ENCODE measurements around the gene FAM120A.

FAM120A gene

GRCh38 chr9:93522736-93523135 lies 71.3 kb downstream of the FAM120A start:
- H3K27me3 ChIP-seq (ENCODE audit: insufficient read depth, low read length, poor library complexity, severe bottlenecking), result no peaks in the 10 kb centered on the region
- no peak overlapping the region for H2AFZ ChIP-seq (ENCODE audit: low read length)
- no peaks in the 10 kb centered on the region for H3K9me2 ChIP-seq (replicated peaks; ENCODE audit: low read depth, low read length)
- H3K36me3 ChIP-seq (ENCODE audit: insufficient read depth, low read length), result peaks cover 66% of the 10 kb centered on the region; the same call in 1 of the 2 replicates
- no peak for TF ChIP-seq EZH2phosphoT487 (IDR thresholded peaks at IDR 0.05; ENCODE audit: borderline replicate concordance)
- H3K9me3 ChIP-seq (ENCODE audit: insufficient read depth, low read depth, low read length), result no peaks in the 10 kb centered on the region
- H3K4me1 ChIP-seq (ENCODE audit: insufficient read depth, low read length, poor library complexity, severe bottlenecking), result no peaks in the 10 kb centered on the region
- no peak overlapping the region for H3K9ac ChIP-seq (ENCODE audit: low read depth, low read length, poor library complexity, severe bottlenecking)
- H3F3A ChIP-seq (ENCODE audit: low read depth), result no peaks in the 10 kb centered on the region
- no peak overlapping the region for H3K4me2 ChIP-seq (ENCODE audit: low read depth, low read length, poor library complexity, severe bottlenecking)
- H3K79me2 ChIP-seq (ENCODE audit: insufficient read depth, low read length), result peaks cover 19% of the 10 kb centered on the region; the same call in 1 of the 2 replicates
- no peak overlapping the region for H3K4me3 ChIP-seq (ENCODE audit: low read length, poor library complexity, severe bottlenecking)
- H4K20me1 ChIP-seq (ENCODE audit: insufficient read depth, low read length, poor library complexity, severe bottlenecking), result peaks cover 8% of the 10 kb centered on the region

DNA sequence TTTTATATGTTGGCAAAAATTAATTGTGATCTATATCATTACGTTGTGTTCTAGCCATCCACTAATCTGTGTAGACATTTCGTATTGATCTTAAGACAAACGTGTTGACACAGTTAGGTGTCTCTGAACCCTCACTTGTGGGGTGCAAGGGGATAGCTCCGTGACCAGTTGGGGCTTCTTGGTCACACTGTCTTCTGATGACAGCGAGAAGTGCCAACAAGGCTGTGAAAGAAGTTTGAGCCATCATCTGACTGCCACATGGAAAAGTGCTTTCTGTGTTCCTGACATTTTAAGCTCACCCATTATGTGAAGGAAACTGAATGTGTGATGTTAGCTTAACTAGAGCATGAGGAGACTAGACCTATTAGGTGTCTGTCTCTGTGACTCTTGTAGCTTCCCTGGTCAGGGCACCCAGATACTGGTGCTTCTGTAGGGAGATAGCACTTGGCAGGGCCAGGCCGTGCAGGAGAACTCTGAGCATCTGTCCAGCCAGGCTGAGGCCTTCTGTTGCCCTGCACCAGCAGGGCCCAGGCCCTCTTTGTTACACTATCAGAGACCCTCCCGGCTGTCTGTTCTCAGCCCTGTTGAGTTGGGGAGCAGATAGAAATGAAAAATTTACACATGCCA lies 72.1 kb downstream of the FAM120A start:
- Histone ChIP-seq H3K36me3 (ENCODE audit: insufficient read depth, low read length) (peaks cover 66% of the 10 kb centered on the region), H4K20me1 (ENCODE audit: insufficient read depth, low read length, poor library complexity, severe bottlenecking) (peaks cover 8% of the 10 kb centered on the region), H2AFZ (ENCODE audit: low read length) (no peak overlapping the region), H3K9ac (ENCODE audit: low read depth, low read length, poor library complexity, severe bottlenecking) (no peak overlapping the region), H3K4me2 (ENCODE audit: low read depth, low read length, poor library complexity, severe bottlenecking) (no peak overlapping the region), H3K79me2 (ENCODE audit: insufficient read depth, low read length) (peaks cover 19% of the 10 kb centered on the region; the same call in 1 of the 2 replicates), H3K4me3 (ENCODE audit: low read length, poor library complexity, severe bottlenecking) (no peak overlapping the region), H3F3A (ENCODE audit: low read depth) (no peaks in the 10 kb centered on the region), H3K4me1 (ENCODE audit: insufficient read depth, low read length, poor library complexity, severe bottlenecking) (no peaks in the 10 kb centered on the region), H3K27me3 (ENCODE audit: insufficient read depth, low read length, poor library complexity, severe bottlenecking) (no peaks in the 10 kb centered on the region), H3K9me2 (replicated peaks; ENCODE audit: low read depth, low read length) (no peaks in the 10 kb centered on the region), H3K9me3 (ENCODE audit: insufficient read depth, low read depth, low read length) (no peaks in the 10 kb centered on the region)
- no peak for TF ChIP-seq EZH2phosphoT487 (IDR thresholded peaks at IDR 0.05; ENCODE audit: borderline replicate concordance)
- TF ChIP-seq, protein P1, sequence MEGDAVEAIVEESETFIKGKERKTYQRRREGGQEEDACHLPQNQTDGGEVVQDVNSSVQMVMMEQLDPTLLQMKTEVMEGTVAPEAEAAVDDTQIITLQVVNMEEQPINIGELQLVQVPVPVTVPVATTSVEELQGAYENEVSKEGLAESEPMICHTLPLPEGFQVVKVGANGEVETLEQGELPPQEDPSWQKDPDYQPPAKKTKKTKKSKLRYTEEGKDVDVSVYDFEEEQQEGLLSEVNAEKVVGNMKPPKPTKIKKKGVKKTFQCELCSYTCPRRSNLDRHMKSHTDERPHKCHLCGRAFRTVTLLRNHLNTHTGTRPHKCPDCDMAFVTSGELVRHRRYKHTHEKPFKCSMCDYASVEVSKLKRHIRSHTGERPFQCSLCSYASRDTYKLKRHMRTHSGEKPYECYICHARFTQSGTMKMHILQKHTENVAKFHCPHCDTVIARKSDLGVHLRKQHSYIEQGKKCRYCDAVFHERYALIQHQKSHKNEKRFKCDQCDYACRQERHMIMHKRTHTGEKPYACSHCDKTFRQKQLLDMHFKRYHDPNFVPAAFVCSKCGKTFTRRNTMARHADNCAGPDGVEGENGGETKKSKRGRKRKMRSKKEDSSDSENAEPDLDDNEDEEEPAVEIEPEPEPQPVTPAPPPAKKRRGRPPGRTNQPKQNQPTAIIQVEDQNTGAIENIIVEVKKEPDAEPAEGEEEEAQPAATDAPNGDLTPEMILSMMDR (conservative IDR thresholded peaks at IDR 0.05; ENCODE audit: low read length), result no peak

DNA sequence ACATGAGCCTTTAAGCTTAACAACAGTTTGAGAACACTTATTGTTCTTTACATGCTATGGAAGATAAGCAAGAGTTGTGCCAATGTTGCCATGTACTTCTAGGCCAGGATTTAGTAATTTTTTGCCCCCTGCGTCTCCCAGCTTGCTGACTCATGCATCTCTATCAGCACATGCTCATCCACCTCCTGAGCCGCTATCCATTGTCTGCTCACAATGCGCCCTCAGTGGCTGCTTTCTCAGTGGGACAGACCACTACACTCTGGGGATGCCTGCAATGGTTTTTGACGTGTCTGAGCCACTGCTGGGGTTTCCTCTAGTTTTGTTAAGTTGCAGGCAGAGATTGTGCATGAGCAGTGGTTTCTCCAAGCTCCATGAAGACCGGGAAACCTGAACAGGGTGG lies 74.0 kb downstream of the FAM120A start:
- Histone ChIP-seq H2AFZ (ENCODE audit: low read length) (no peak overlapping the region), H3K4me3 (ENCODE audit: low read length, poor library complexity, severe bottlenecking) (no peak overlapping the region), H3K79me2 (ENCODE audit: insufficient read depth, low read length) (peaks cover 17% of the 10 kb centered on the region; the same call in 1 of the 2 replicates), H3F3A (ENCODE audit: low read depth) (no peaks in the 10 kb centered on the region), H3K27me3 (ENCODE audit: insufficient read depth, low read length, poor library complexity, severe bottlenecking) (no peaks in the 10 kb centered on the region), H3K4me2 (ENCODE audit: low read depth, low read length, poor library complexity, severe bottlenecking) (no peak overlapping the region), H3K9ac (ENCODE audit: low read depth, low read length, poor library complexity, severe bottlenecking) (no peak overlapping the region), H3K9me3 (ENCODE audit: insufficient read depth, low read depth, low read length) (no peaks in the 10 kb centered on the region), H3K9me2 (replicated peaks; ENCODE audit: low read depth, low read length) (no peaks in the 10 kb centered on the region), H4K20me1 (ENCODE audit: insufficient read depth, low read length, poor library complexity, severe bottlenecking) (peaks cover 8% of the 10 kb centered on the region), H3K36me3 (ENCODE audit: insufficient read depth, low read length) (peaks cover 74% of the 10 kb centered on the region), H3K4me1 (ENCODE audit: insufficient read depth, low read length, poor library complexity, severe bottlenecking) (no peaks in the 10 kb centered on the region)
- TF ChIP-seq, protein P1 (conservative IDR thresholded peaks at IDR 0.05; ENCODE audit: low read length), result no peak
- no peak for TF ChIP-seq EZH2phosphoT487 (IDR thresholded peaks at IDR 0.05; ENCODE audit: borderline replicate concordance)

- no peaks in the 10 kb centered on the region for H3K9me2 ChIP-seq (replicated peaks; ENCODE audit: low read depth, low read length)
- no peak overlapping the region for H2AFZ ChIP-seq (ENCODE audit: low read length)
- no peaks in the 10 kb centered on the region for H3K79me2 ChIP-seq (ENCODE audit: insufficient read depth, low read length)
- peaks cover 96% of the 10 kb centered on the region for H3K36me3 ChIP-seq (ENCODE audit: insufficient read depth, low read length)
- H3K9me3 ChIP-seq (ENCODE audit: insufficient read depth, low read depth, low read length), result no peaks in the 10 kb centered on the region
- H3K4me2 ChIP-seq (ENCODE audit: low read depth, low read length, poor library complexity, severe bottlenecking), result no peak overlapping the region
- H3K4me3 ChIP-seq (ENCODE audit: low read length, poor library complexity, severe bottlenecking), result no peak overlapping the region
- H3K9ac ChIP-seq (ENCODE audit: low read depth, low read length, poor library complexity, severe bottlenecking), result no peak overlapping the region
- no peaks in the 10 kb centered on the region for H4K20me1 ChIP-seq (ENCODE audit: insufficient read depth, low read length, poor library complexity, severe bottlenecking)
- H3F3A ChIP-seq (ENCODE audit: low read depth), result no peaks in the 10 kb centered on the region
- H3K4me1 ChIP-seq (ENCODE audit: insufficient read depth, low read length, poor library complexity, severe bottlenecking), result no peaks in the 10 kb centered on the region
- no peak for TF ChIP-seq EZH2phosphoT487 (IDR thresholded peaks at IDR 0.05; ENCODE audit: borderline replicate concordance)
- TF ChIP-seq, protein P1 (conservative IDR thresholded peaks at IDR 0.05; ENCODE audit: low read length), result no peak
- no peaks in the 10 kb centered on the region for H3K27me3 ChIP-seq (ENCODE audit: insufficient read depth, low read length, poor library complexity, severe bottlenecking)
Measured at GRCh38 chr9:93531374-93531773, 79.9 kb downstream of the FAM120A start.
